WTC11 (cell line): Measurements from ENCODE around the gene LGR4. TPM values are rescaled to one million over a fixed set of nuclear protein-coding genes. Genes with fewer than 3 reads are reported as not detected.
A peak's percentile ranks its signal among the peaks of the same experiment; 100 is the strongest.

Experiments
- CBFB ChIP-seq: sonication (generic); formaldehyde crosslinking; IDR thresholded peaks from 2 replicates; pipeline ENCODE4 v1.8.1; 2022; ENCODE audit warnings: mild to moderate bottlenecking, low read depth, missing genetic modification reagents
- ESRRA ChIP-seq: sonication (generic); formaldehyde crosslinking; IDR thresholded peaks from 2 replicates; pipeline ENCODE4 v1.8.1; 2022; ENCODE audit warnings: mild to moderate bottlenecking, missing genetic modification reagents, borderline replicate concordance
- FOXK1 ChIP-seq: sonication (generic); formaldehyde crosslinking; IDR thresholded peaks from 2 replicates; pipeline ENCODE4 v1.8.0; 2022; ENCODE audit warnings: mild to moderate bottlenecking, moderate library complexity, missing genetic modification reagents
- FOXP1 ChIP-seq: sonication (generic); formaldehyde crosslinking; IDR thresholded peaks from 2 replicates; pipeline ENCODE4 v1.8.0; 2022; ENCODE audit warnings: missing genetic modification reagents, mild to moderate bottlenecking, moderate library complexity, borderline replicate concordance
- GTF2I ChIP-seq: fragments of 250-450 bp; sonication (Bioruptor Pico); conservative IDR thresholded peaks from 2 replicates; pipeline ENCODE4 v1.4.0; 2021; ENCODE audit warnings: mild to moderate bottlenecking
- JAZF1 ChIP-seq: fragments of 250-450 bp; sonication (Bioruptor Pico); IDR thresholded peaks from 2 replicates; pipeline ENCODE4 v1.9.0; 2021; ENCODE audit warnings: moderate library complexity, mild to moderate bottlenecking, inconsistent platforms
- NR2C2 ChIP-seq: sonication (generic); formaldehyde crosslinking; IDR thresholded peaks from 2 replicates; pipeline ENCODE4 v1.8.0; 2022; ENCODE audit warnings: mild to moderate bottlenecking, missing genetic modification reagents
- NR3C1 ChIP-seq: sonication (generic); formaldehyde crosslinking; conservative IDR thresholded peaks from 2 replicates; pipeline ENCODE4 v1.8.1; 2023; ENCODE audit warnings: low read depth, mild to moderate bottlenecking, missing genetic modification reagents
- OVOL2 ChIP-seq: fragments of 250-450 bp; sonication (Bioruptor Pico); IDR thresholded peaks from 2 replicates; pipeline ENCODE4 v1.9.0; 2021; ENCODE audit warnings: mild to moderate bottlenecking, borderline replicate concordance
- SMAD3 ChIP-seq: sonication (generic); formaldehyde crosslinking; IDR thresholded peaks from 2 replicates; pipeline ENCODE4 v1.8.0; 2022; ENCODE audit warnings: missing genetic modification reagents, mild to moderate bottlenecking, borderline replicate concordance
- SMAD4 ChIP-seq: sonication (generic); formaldehyde crosslinking; IDR thresholded peaks from 2 replicates; pipeline ENCODE4 v1.8.0; 2022; ENCODE audit warnings: mild to moderate bottlenecking, missing genetic modification reagents
- TCF7 ChIP-seq: sonication (generic); formaldehyde crosslinking; IDR thresholded peaks from 2 replicates; pipeline ENCODE4 v1.8.0; 2022; ENCODE audit warnings: mild to moderate bottlenecking, low read depth, missing genetic modification reagents, moderate library complexity
- TEAD4 ChIP-seq: sonication (generic); formaldehyde crosslinking; IDR thresholded peaks from 2 replicates; pipeline ENCODE4 v1.8.0; 2022; ENCODE audit warnings: mild to moderate bottlenecking, missing genetic modification reagents
- ZBTB21 ChIP-seq: sonication (generic); formaldehyde crosslinking; IDR thresholded peaks from 2 replicates; pipeline ENCODE4 v1.8.1; 2023; ENCODE audit warnings: mild to moderate bottlenecking, missing genetic modification reagents, borderline replicate concordance
- ZNF121 ChIP-seq: sonication (generic); formaldehyde crosslinking; IDR thresholded peaks from 2 replicates; pipeline ENCODE4 v1.8.0; 2023; ENCODE audit warnings: missing genetic modification reagents
- ZNF219 ChIP-seq: sonication (generic); formaldehyde crosslinking; IDR thresholded peaks from 2 replicates; pipeline ENCODE4 v1.8.0; 2023; ENCODE audit warnings: missing genetic modification reagents, mild to moderate bottlenecking, borderline replicate concordance
- ZNF232 ChIP-seq: sonication (generic); formaldehyde crosslinking; IDR thresholded peaks from 2 replicates; pipeline ENCODE4 v1.8.0; 2022; ENCODE audit warnings: mild to moderate bottlenecking, missing genetic modification reagents
- total RNA-seq: library from RNA; stranded (reverse); gene quantifications from 3 replicates; pipeline ENCODE4 v1.2.3, GENCODE V29; 2021
- TF ChIP-seq, protein P1 (sequence below): sonication (generic); formaldehyde crosslinking; IDR thresholded peaks from 2 replicates; pipeline ENCODE4 v1.8.1; 2023; ENCODE audit warnings: mild to moderate bottlenecking, missing genetic modification reagents, moderate library complexity
- TF ChIP-seq, protein P2 (sequence below): fragments of 250-450 bp; sonication (Bioruptor Pico); conservative IDR thresholded peaks from 2 replicates; pipeline ENCODE4 v1.9.0; 2021; ENCODE audit warnings: mild to moderate bottlenecking
- TF ChIP-seq, protein P3 (sequence below): sonication (generic); formaldehyde crosslinking; IDR thresholded peaks from 2 replicates; pipeline ENCODE4 v1.8.0; 2023; ENCODE audit warnings: missing genetic modification reagents
- TF ChIP-seq, protein P4 (sequence below): fragments of 250-450 bp; sonication (Bioruptor Pico); IDR thresholded peaks from 2 replicates; pipeline ENCODE4 v1.9.0; 2021; ENCODE audit warnings: mild to moderate bottlenecking
- TF ChIP-seq, protein P5 (sequence below): sonication (generic); formaldehyde crosslinking; IDR thresholded peaks from 2 replicates; pipeline ENCODE4 v1.8.1; 2022; ENCODE audit warnings: low read depth, mild to moderate bottlenecking, moderate library complexity, missing genetic modification reagents, borderline replicate concordance
- TF ChIP-seq, protein P6 (sequence below): sonication (generic); formaldehyde crosslinking; IDR thresholded peaks from 2 replicates; pipeline ENCODE4 v1.8.1; 2023; ENCODE audit warnings: mild to moderate bottlenecking, missing genetic modification reagents
- TF ChIP-seq, protein P7 (sequence below): sonication (generic); formaldehyde crosslinking; IDR thresholded peaks from 2 replicates; pipeline ENCODE4 v1.8.1; 2022; ENCODE audit warnings: low read depth, missing genetic modification reagents, borderline replicate concordance
- TF ChIP-seq, protein P8 (sequence below): fragments of 250-450 bp; sonication (Bioruptor Pico); IDR thresholded peaks from 2 replicates; pipeline ENCODE4 v2.1.2; 2022; ENCODE audit warnings: mild to moderate bottlenecking, moderate library complexity
- TF ChIP-seq, protein P9 (sequence below): fragments of 250-450 bp; sonication (Bioruptor Pico); IDR thresholded peaks from 2 replicates; pipeline ENCODE4 v1.9.0; 2021; ENCODE audit warnings: mild to moderate bottlenecking

Gene LGR4
- total RNA-seq, 1 experiment from 2014 or later, result 53.8 TPM

DNA sequence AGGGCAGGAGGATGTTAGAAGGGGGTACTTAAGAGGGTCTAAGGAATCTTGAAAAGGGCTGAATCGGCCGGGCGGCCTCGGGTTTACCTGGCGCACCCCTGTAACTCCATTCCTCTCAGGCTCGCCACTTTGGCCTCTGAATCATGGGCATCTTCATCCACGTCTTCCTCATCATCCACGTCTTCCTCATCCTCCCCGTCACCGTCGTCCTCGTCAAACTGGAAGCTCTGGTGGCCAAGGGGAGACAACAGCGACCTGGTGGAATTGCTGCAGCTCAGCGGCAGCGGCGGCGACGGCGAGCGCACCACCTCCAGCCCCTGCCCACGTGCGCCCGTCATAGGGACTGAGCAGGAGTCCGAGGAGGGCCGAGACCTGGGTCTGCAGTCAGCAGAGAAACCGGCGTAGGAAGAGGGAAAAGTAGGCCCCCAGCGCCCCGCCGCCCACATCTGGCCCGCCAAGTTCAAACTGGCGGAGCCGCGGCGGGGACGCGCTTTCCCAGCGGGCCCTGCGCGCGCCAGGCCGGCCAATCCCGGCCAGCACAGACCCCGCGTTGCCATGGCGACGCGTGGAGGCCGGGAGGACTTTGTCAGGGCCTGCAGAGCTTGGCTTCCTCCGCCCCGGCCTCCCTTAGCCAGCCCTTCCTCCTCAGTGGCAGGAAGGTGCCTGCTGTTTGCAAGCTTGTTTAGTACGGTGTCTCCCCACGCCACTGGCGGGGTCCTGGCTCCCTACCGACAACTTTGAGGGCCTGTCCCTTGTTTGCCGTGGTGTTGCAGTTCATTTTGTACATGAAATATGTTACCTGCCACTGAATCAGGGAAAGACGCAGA lies 109.6 kb downstream of the LGR4 start, which contains the start of gene CCDC34 (continued):
- TF ChIP-seq ZNF232 (CRISPR knock-in tag) (no peak), ESRRA (CRISPR knock-in tag) (no peak), ZNF121 (CRISPR knock-in tag) (peak; percentile 68; the same call in 1 of the 2 replicates), TCF7 (CRISPR knock-in tag) (no peak), GTF2I (CRISPR knock-in tag) (no peak), FOXP1 (CRISPR knock-in tag) (no peak; the same call in 1 of the 2 replicates), OVOL2 (CRISPR knock-in tag) (no peak), TEAD4 (CRISPR knock-in tag) (no peak), NR3C1 (no peak), SMAD4 (CRISPR knock-in tag) (no peak), ZBTB21 (CRISPR knock-in tag) (no peak), SMAD3 (CRISPR knock-in tag) (0 out of 2 replicates have a peak, but pooled peaks have one; percentile 60), ZNF219 (CRISPR knock-in tag) (no peak), JAZF1 (CRISPR knock-in tag) (no peak), CBFB (no peak), NR2C2 (CRISPR knock-in tag) (no peak), FOXK1 (CRISPR knock-in tag) (peak; percentile 49; the same call in 1 of the 2 replicates)
- TF ChIP-seq, protein P1, sequence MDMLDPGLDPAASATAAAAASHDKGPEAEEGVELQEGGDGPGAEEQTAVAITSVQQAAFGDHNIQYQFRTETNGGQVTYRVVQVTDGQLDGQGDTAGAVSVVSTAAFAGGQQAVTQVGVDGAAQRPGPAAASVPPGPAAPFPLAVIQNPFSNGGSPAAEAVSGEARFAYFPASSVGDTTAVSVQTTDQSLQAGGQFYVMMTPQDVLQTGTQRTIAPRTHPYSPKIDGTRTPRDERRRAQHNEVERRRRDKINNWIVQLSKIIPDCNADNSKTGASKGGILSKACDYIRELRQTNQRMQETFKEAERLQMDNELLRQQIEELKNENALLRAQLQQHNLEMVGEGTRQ (CRISPR knock-in tag), result no peak; the same call in 1 of the 2 replicates
- TF ChIP-seq, protein P2, sequence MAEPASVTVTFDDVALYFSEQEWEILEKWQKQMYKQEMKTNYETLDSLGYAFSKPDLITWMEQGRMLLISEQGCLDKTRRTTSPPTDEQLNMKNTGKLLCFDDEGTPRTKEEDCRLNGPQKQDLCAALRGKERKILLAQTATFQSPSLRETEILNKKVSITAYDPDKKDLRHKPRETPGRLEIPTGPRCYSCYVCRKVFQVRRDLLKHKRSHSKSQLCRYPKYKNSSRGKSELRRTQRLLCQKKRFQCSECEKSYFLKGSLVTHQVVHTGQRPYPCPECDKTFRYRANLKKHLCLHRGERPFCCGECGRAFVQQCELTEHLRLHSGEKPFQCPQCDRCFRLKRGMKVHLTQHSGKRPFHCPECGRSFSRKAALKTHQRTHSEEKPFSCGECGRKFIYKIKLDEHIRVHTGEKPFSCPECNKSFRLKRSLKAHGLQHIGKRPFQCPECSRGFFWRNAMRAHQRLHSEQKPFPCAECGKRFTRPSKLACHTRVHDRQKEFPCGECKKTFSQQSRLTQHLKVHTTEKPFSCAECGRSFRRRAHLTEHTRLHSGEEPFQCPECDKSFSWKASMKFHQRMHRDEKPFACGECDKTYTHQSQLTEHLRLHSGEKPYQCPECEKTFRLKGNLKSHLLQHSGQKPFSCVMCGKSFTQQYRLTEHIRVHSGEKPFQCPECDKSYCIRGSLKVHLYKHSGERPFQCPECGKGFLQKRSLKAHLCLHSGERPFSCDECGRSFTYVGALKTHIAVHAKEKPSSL (CRISPR knock-in tag), result no peak
- TF ChIP-seq, protein P3, sequence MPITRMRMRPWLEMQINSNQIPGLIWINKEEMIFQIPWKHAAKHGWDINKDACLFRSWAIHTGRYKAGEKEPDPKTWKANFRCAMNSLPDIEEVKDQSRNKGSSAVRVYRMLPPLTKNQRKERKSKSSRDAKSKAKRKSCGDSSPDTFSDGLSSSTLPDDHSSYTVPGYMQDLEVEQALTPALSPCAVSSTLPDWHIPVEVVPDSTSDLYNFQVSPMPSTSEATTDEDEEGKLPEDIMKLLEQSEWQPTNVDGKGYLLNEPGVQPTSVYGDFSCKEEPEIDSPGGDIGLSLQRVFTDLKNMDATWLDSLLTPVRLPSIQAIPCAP (CRISPR knock-in tag), result no peak
- TF ChIP-seq, protein P4, sequence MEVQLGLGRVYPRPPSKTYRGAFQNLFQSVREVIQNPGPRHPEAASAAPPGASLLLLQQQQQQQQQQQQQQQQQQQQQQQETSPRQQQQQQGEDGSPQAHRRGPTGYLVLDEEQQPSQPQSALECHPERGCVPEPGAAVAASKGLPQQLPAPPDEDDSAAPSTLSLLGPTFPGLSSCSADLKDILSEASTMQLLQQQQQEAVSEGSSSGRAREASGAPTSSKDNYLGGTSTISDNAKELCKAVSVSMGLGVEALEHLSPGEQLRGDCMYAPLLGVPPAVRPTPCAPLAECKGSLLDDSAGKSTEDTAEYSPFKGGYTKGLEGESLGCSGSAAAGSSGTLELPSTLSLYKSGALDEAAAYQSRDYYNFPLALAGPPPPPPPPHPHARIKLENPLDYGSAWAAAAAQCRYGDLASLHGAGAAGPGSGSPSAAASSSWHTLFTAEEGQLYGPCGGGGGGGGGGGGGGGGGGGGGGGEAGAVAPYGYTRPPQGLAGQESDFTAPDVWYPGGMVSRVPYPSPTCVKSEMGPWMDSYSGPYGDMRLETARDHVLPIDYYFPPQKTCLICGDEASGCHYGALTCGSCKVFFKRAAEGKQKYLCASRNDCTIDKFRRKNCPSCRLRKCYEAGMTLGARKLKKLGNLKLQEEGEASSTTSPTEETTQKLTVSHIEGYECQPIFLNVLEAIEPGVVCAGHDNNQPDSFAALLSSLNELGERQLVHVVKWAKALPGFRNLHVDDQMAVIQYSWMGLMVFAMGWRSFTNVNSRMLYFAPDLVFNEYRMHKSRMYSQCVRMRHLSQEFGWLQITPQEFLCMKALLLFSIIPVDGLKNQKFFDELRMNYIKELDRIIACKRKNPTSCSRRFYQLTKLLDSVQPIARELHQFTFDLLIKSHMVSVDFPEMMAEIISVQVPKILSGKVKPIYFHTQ (CRISPR knock-in tag), result peak; percentile 3; the same call in 1 of the 2 replicates
- TF ChIP-seq, protein P5, sequence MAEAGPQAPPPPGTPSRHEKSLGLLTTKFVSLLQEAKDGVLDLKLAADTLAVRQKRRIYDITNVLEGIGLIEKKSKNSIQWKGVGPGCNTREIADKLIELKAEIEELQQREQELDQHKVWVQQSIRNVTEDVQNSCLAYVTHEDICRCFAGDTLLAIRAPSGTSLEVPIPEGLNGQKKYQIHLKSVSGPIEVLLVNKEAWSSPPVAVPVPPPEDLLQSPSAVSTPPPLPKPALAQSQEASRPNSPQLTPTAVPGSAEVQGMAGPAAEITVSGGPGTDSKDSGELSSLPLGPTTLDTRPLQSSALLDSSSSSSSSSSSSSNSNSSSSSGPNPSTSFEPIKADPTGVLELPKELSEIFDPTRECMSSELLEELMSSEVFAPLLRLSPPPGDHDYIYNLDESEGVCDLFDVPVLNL, result no peak
- TF ChIP-seq, protein P6, sequence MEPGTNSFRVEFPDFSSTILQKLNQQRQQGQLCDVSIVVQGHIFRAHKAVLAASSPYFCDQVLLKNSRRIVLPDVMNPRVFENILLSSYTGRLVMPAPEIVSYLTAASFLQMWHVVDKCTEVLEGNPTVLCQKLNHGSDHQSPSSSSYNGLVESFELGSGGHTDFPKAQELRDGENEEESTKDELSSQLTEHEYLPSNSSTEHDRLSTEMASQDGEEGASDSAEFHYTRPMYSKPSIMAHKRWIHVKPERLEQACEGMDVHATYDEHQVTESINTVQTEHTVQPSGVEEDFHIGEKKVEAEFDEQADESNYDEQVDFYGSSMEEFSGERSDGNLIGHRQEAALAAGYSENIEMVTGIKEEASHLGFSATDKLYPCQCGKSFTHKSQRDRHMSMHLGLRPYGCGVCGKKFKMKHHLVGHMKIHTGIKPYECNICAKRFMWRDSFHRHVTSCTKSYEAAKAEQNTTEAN (CRISPR knock-in tag), result peak; percentile 32; the same call in 1 of the 2 replicates
- TF ChIP-seq, protein P7, sequence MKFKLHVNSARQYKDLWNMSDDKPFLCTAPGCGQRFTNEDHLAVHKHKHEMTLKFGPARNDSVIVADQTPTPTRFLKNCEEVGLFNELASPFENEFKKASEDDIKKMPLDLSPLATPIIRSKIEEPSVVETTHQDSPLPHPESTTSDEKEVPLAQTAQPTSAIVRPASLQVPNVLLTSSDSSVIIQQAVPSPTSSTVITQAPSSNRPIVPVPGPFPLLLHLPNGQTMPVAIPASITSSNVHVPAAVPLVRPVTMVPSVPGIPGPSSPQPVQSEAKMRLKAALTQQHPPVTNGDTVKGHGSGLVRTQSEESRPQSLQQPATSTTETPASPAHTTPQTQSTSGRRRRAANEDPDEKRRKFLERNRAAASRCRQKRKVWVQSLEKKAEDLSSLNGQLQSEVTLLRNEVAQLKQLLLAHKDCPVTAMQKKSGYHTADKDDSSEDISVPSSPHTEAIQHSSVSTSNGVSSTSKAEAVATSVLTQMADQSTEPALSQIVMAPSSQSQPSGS (CRISPR knock-in tag), result no peak
- TF ChIP-seq, protein P8, sequence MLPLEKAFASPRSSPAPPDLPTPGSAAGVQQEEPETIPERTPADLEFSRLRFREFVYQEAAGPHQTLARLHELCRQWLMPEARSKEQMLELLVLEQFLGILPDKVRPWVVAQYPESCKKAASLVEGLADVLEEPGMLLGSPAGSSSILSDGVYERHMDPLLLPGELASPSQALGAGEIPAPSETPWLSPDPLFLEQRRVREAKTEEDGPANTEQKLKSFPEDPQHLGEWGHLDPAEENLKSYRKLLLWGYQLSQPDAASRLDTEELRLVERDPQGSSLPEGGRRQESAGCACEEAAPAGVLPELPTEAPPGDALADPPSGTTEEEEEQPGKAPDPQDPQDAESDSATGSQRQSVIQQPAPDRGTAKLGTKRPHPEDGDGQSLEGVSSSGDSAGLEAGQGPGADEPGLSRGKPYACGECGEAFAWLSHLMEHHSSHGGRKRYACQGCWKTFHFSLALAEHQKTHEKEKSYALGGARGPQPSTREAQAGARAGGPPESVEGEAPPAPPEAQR, result no peak
- TF ChIP-seq, protein P9, sequence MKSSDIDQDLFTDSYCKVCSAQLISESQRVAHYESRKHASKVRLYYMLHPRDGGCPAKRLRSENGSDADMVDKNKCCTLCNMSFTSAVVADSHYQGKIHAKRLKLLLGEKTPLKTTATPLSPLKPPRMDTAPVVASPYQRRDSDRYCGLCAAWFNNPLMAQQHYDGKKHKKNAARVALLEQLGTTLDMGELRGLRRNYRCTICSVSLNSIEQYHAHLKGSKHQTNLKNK (CRISPR knock-in tag), result no peak
